Ovary (tissue), 10 donors: ENCODE data around the gene DARS2. TPM values are rescaled to one million over a fixed set of nuclear protein-coding genes. Genes with fewer than 3 reads are reported as not detected.

Experiments used
- DNase-seq, 5 donors: peaks; one replicate each; pipeline ENCODE4 v3.0.0-alpha.2; 2019 to 2020
- H3K27ac ChIP-seq, 2 donors: fragments of 200-600 bp; one replicate each; pipeline versions ENCODE4 v1.5.1 to v1.8.0; 2019 to 2022
- H3K27me3 ChIP-seq: fragments of 200-600 bp; one replicate; pipeline ENCODE4 v1.8.0; 2022
- H3K36me3 ChIP-seq: fragments of 200-600 bp; sonication (generic); one replicate; pipeline ENCODE4 v1.5.1; 2019
- H3K4me1 ChIP-seq: one replicate; pipeline ENCODE4 v1.8.1; 2013; ENCODE audit warnings: mild to moderate bottlenecking, moderate library complexity; ENCODE audit not compliant: insufficient read depth
- H3K4me3 ChIP-seq: fragments of 200-600 bp; sonication (generic); one replicate; pipeline ENCODE4 v1.5.1; 2017
- H3K9me3 ChIP-seq, 2 donors: fragments of 200-600 bp in 1 of 2; sonication (generic) in 1 of 2; one replicate each; pipeline versions ENCODE4 v1.5.1 to v1.8.1; 2013 to 2019; ENCODE audit warnings: mild to moderate bottlenecking in 1 of 2, moderate library complexity in 1 of 2
- EP300 ChIP-seq: sonication (generic); formaldehyde crosslinking; IDR thresholded peaks from one replicate; pipeline ENCODE4 v1.6.1; 2017; ENCODE audit warnings: antibody characterized with exemption
- POLR2A ChIP-seq: fragments of 450-650 bp; IDR thresholded peaks from one replicate; pipeline ENCODE4 v1.6.1; 2017; ENCODE audit warnings: antibody characterized with exemption, mild to moderate bottlenecking, moderate library complexity
- WGBS, 3 donors: extraction: QIAGEN DNeasy Blood & Tissue Kit in 1 of 3; methylation state at CpG; one replicate each; pipeline versions ENCODE4 v1.1.5 to v1.1.7; 2013 to 2017; 5-methylcytosine and 5-hydroxymethylcytosine counted together
- intact Hi-C, 4 donors: fragments of 100-400 bp; cut with DNase I; formaldehyde crosslinking; loops; one replicate each; pipeline versions ENCODE4 v1.11.0 to v1.15.1; 2022 to 2023
- long read RNA-seq, 3 donors: library from polyadenylated mRNA in 2 of 3; unstranded in 2 of 3; transcript quantifications; one replicate each; pipeline ENCODE4 v2.0.0 and lab custom pipeline, GENCODE V29; 2021 to 2026
- polyA plus RNA-seq, 2 donors: library from polyadenylated mRNA; stranded (reverse); fragments of 200-250 nt in 1 of 2; fragments of 350-450 nt in 1 of 2; fragmentation: Illumina TruSeq in 1 of 2; extraction: RNeasy Lipid Tissue Mini Kit (QIAGEN cat#74804) in 1 of 2; gene quantifications; one replicate each; pipeline ENCODE4 v1.2.3, GENCODE V29; 2013 to 2014
- total RNA-seq, 7 donors: library from RNA; depleted of rRNA in 2 of 7; stranded (reverse); fragments of >200 nt in 2 of 7; fragmentation: NEBNext Ultra II Directional in 3 of 7; extraction: Animal tissue kit (Norgen Biotek cat#: 25700) in 3 of 7; gene quantifications; one replicate each; pipeline versions ENCODE4 v1.1.0 to v1.2.4, GENCODE V29; 2016 to 2023
- TF ChIP-seq, protein P1 (sequence below), 3 donors: fragments of 450-650 bp in 2 of 3; fragments of 200-600 bp in 1 of 3; IDR thresholded peaks; one replicate each; pipeline versions ENCODE4 v1.5.1 to v1.8.0; 2016 to 2022; ENCODE audit warnings: antibody characterized with exemption in 3 of 3, mild to moderate bottlenecking in 1 of 3
- donor health status: DM: no; HTN: no; CAD: no; lungs with moderate emphysema.
- donor health status: DM: no; HTN: no; CAD: no.
- donor health status: Bipolar disorder and iron deficiency.
- donor health status: DM: yes; HTN: yes; CAD: no.
- donor health status: DM: no; HTN: no; CAD: no.
- donor health status: DM: yes; HTN: yes; CAD: no.

DARS2 gene
- 10 to 100 TPM in 2 of 7 donors, 1 to 10 TPM in 5; 7.8 to 11.5 (median 9.1) TPM for total RNA-seq
- polyA plus RNA-seq: 10 to 100 TPM in 1 of 2 donors, 1 to 10 TPM in 1; 4.3 to 20.5 TPM
- long read RNA-seq, donor 1, partial matches to known transcripts: 1 of 8 reads
- long read RNA-seq, donor 1, other reads (novel, unspliced or antisense): 4 of 8 reads
- long read RNA-seq, donor 2, partial matches to known transcripts: 592 of 957 reads
- long read RNA-seq, donor 2, other reads (novel, unspliced or antisense): 362 of 957 reads
- long read RNA-seq, donor 3, transcript DARS2-201 (17 exons, 3,441 nt): major isoform, 7 of 10 reads
- long read RNA-seq, donor 3, partial matches to known transcripts: 0 of 10 reads
- long read RNA-seq, donor 3, other reads (novel, unspliced or antisense): 2 of 10 reads

DNA sequence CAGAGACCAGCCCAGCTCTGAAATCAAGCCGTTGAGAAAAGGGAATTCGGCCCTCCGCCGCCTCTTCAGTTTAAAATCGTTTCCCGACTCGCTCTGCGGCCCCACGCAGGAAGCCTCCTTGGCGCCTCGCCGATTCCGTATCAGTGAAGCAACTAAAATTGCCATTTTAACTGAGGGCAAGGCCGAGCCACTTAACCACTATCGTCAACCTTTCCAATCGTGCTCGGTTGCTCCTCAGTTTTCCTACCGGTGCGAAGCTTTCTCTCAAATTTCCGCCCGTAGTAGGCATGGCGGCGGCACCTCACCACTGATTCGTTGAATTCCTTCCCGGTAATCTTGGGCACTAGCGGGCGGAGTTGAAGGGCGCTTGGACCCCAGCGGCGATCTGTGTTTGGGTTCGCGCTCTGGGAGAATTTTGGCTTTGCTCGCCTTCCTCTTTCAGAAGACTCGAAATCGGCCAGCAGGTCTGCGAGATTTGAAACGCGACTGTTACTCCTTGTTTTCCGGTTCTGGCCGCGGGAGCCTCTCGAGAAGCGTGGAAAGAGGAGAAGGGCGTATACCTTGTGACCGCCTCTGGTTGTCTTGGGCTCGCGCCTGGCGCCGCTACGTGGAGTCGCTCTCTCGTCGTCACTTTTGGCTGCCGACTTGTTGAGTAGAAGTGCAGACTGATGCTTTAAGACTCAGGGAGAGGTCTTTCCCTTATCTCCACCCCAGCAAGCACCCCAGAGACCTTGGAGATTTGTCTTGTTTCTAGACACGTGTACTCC is at the start of gene DARS2, which contains the start of gene CENPL:
Gene DARS2, plus strand, starts transcription at position 359 of the 767 bp plus-strand sequence. CDS start 557 bp downstream, outside the sequence.
Gene CENPL, minus strand, starts transcription at position 569 of the 767 bp plus-strand sequence. CDS start 13,584 bp downstream, outside the sequence.
- TF ChIP-seq EP300 (no peak), POLR2A (no peak)
- TF ChIP-seq, protein P1, sequence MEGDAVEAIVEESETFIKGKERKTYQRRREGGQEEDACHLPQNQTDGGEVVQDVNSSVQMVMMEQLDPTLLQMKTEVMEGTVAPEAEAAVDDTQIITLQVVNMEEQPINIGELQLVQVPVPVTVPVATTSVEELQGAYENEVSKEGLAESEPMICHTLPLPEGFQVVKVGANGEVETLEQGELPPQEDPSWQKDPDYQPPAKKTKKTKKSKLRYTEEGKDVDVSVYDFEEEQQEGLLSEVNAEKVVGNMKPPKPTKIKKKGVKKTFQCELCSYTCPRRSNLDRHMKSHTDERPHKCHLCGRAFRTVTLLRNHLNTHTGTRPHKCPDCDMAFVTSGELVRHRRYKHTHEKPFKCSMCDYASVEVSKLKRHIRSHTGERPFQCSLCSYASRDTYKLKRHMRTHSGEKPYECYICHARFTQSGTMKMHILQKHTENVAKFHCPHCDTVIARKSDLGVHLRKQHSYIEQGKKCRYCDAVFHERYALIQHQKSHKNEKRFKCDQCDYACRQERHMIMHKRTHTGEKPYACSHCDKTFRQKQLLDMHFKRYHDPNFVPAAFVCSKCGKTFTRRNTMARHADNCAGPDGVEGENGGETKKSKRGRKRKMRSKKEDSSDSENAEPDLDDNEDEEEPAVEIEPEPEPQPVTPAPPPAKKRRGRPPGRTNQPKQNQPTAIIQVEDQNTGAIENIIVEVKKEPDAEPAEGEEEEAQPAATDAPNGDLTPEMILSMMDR (IDR thresholded peaks at IDR 0.05): no peak
- H3K36me3 ChIP-seq: no peaks in the 10 kb centered on the region
- H3K4me3 ChIP-seq: peak within 1 kb of the TSS; percentile 65
- no peaks in the 10 kb centered on the region for H3K27me3 ChIP-seq
- WGBS, 3 donors: 0 to 1% (median 0%) methylated on average over 55 of the region's 55 CpGs
- intact Hi-C loops: loop anchor here (5.0 to 10.0 kb wide), 4 partner anchors 347 to 410 kb away; partner anchors contain the start of gene PRDX6 (in 1 of the 4)
- H3K27ac ChIP-seq: peak within 1 kb of the TSS; percentile 77 to 84
- H3K9me3 ChIP-seq: no peaks in the 10 kb centered on the region
- H3K4me1 ChIP-seq: peaks cover 2% of the 10 kb centered on the region
- DNase-seq: peak; percentile 95 to 98 (median 97)

GRCh38 chr1:173775578-173776226 is 48.8 kb upstream of the DARS2 start:
- H3K9me3 ChIP-seq: no peaks in the 10 kb centered on the region
- 81 to 87% (median 83%) methylated on average over 5 of the region's 5 CpGs for WGBS, 3 donors
- no peak overlapping the region for H3K27ac ChIP-seq
- no peak overlapping the region for H3K4me3 ChIP-seq
- no peaks in the 10 kb centered on the region for H3K4me1 ChIP-seq
- no peaks in the 10 kb centered on the region for H3K36me3 ChIP-seq
- H3K27me3 ChIP-seq: no peaks in the 10 kb centered on the region
- TF ChIP-seq POLR2A (no peak), EP300 (no peak)
- TF ChIP-seq, protein P1 (IDR thresholded peaks at IDR 0.05): no peak
- intact Hi-C loops: no loop called here
- no peak for DNase-seq

DNA sequence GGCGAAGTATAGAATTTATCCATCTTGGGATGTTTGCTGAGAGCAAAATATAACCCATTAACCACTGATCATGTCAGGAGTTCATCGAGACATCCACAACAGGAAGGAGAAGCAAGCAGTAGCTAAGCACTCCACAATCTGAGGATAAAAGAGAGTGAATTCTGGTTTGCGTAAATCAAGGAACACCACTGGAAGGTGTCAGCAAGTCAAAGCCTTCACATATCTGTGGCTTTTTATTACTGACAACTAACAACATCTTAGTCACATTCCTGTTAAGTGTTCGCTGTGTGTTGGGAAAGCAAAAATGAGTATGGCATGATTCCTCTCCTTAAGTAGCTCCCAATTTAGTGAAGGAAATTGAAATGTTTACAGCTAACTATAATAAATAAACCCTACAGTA is 44.5 kb upstream of the DARS2 start:
- Histone ChIP-seq H3K36me3 (no peaks in the 10 kb centered on the region), H3K27ac (no peak overlapping the region), H3K4me1 (no peaks in the 10 kb centered on the region), H3K9me3 (no peaks in the 10 kb centered on the region), H3K4me3 (no peak overlapping the region), H3K27me3 (no peaks in the 10 kb centered on the region)
- DNase-seq: no peak
- intact Hi-C loops: no loop called here
- TF ChIP-seq POLR2A (no peak), EP300 (no peak)
- TF ChIP-seq, protein P1 (IDR thresholded peaks at IDR 0.05): no peak
- 94 to 98% (median 98%) methylated on average over 4 of the region's 4 CpGs for WGBS, 3 donors

DNA sequence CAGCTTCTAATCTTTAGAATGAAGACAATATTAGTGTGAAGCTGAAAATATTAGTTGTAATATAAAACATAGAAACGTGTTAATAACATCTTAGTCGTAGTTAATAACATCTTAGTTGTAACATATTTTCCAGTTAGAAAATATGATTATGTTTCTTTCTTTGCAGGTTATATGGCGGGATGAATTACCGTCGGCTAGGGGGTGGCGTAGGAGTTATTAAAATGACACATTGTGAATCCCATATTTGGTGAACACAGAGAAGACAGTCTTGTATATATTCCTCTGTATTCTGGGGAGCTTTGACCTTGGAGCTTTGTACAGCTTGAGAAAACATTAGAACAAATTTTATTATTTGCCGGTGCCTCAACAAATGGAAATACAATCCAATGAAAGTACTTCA is 39.5 kb upstream of the DARS2 start:
- H3K9me3 ChIP-seq: no peaks in the 10 kb centered on the region
- 73 to 83% (median 80%) methylated on average over 7 of the region's 7 CpGs for WGBS, 3 donors
- no peak for DNase-seq
- no peak overlapping the region for H3K4me3 ChIP-seq
- H3K4me1 ChIP-seq: no peaks in the 10 kb centered on the region
- H3K36me3 ChIP-seq: no peaks in the 10 kb centered on the region
- H3K27ac ChIP-seq: no peak overlapping the region
- intact Hi-C loops: no loop called here
- no peaks in the 10 kb centered on the region for H3K27me3 ChIP-seq
- TF ChIP-seq POLR2A: no peak
- TF ChIP-seq EP300: no peak
- TF ChIP-seq, protein P1 (IDR thresholded peaks at IDR 0.05): no peak
